SU-DHL-6 (cell line): ENCODE data around the gene OASL.

ENCODE experiments used
- CTCF ChIP-seq: fragments of 200-600 bp; sonication (generic); IDR thresholded peaks from one replicate; pipeline ENCODE4 v1.5.1; 2017; ENCODE audit warnings: antibody characterized with exemption, mild to moderate bottlenecking, low read length, moderate library complexity; ENCODE audit not compliant: insufficient read depth, poor library complexity, severe bottlenecking
- EZH2phosphoT487 ChIP-seq: fragments of 200-600 bp; sonication (generic), shearing (Covaris generic); conservative IDR thresholded peaks from 2 replicates; pipeline ENCODE4 v1.6.1; 2018; ENCODE audit warnings: mild to moderate bottlenecking, antibody characterized with exemption, low read length, moderate library complexity, mixed read lengths

GRCh38 chr12:120972870-120973543 is 66.0 kb downstream of the OASL start:
- no peak for TF ChIP-seq CTCF
- TF ChIP-seq EZH2phosphoT487, result no peak
